ENCODE data around the gene ADCY5. TPM values are rescaled to one million over a fixed set of nuclear protein-coding genes. Genes with fewer than 3 reads are reported as not detected.

ADCY5 gene
- total RNA-seq, 1 experiment from 2014 or later = 0.49 TPM

DNA sequence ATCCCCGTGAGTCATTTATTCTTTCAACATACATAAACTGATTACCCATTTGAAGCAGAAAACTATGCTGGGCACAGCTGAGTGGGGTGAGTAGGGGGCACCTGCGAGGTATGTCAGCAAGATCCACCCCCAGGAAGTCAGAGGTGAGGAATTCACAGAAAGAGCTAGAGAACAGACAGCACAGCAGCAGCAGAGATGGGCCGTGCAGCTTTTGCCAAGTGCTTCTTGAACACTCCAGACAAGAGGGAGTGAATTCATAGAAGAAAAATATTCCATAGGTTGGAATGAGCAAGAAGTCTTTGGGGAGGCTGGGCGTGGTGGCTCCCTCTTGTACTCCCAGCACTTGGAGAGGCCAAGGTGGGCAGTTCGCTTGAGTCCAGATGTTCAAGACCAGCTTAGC is 9.4 kb upstream of the ADCY5 start:
- no peaks in the 10 kb centered on the region for H3K4me1 ChIP-seq (ENCODE audit: control insufficient read depth in 1 of 2, insufficient read depth in 2 of 2, low read length in 2 of 2)
- no peaks in the 10 kb centered on the region for H3K79me2 ChIP-seq (ENCODE audit: insufficient read depth, low read length)
- H3K9me2 ChIP-seq (ENCODE audit: insufficient read depth) = no peaks in the 10 kb centered on the region
- H3K4me2 ChIP-seq (ENCODE audit: low read length) = no peak overlapping the region
- no peaks in the 10 kb centered on the region for H3K9me3 ChIP-seq (ENCODE audit: control insufficient read depth in 1 of 2, insufficient read depth in 1 of 2, low read depth in 1 of 2, low read length in 2 of 2)
- ChIA-PET RAD21 (ENCODE audit: low non-redundant PET in 1 of 2, low total read pairs in 2 of 2, uncharacterized antibody in 2 of 2, unreplicated experiment in 2 of 2) (no interaction called here), POLR2A (no interaction called here), CTCF (no interaction called here)
- BruUV-seq (replicated peaks) = no TSS peak
- H2AFZ ChIP-seq (ENCODE audit: low read depth, low read length, poor library complexity, severe bottlenecking) = no peak overlapping the region
- DNase-seq (ENCODE audit: low read depth, low spot score) = no peak
- H3K27me3 ChIP-seq (ENCODE audit: insufficient read depth, low read length) = no peaks in the 10 kb centered on the region
- no peaks in the 10 kb centered on the region for H3K36me3 ChIP-seq (ENCODE audit: control insufficient read depth in 1 of 2, insufficient read depth in 2 of 2, low read length in 2 of 2)
- H3K9ac ChIP-seq (ENCODE audit: low read length) = no peak overlapping the region
- no peak overlapping the region for H3K27ac ChIP-seq (ENCODE audit: low read depth, low read length)
- TF ChIP-seq RAD21 (IDR thresholded peaks at IDR 0.05; ENCODE audit: low read depth) = no peak
- TF ChIP-seq JUND (IDR thresholded peaks at IDR 0.05) = no peak
- TF ChIP-seq EZH2phosphoT487 (IDR thresholded peaks at IDR 0.05; ENCODE audit: borderline replicate concordance) = no peak
- TF ChIP-seq EZH2 (IDR thresholded peaks at IDR 0.05) = no peak
- TF ChIP-seq REST (IDR thresholded peaks at IDR 0.05; ENCODE audit: low read depth) = no peak
- no peak for TF ChIP-seq CBX3 (IDR thresholded peaks at IDR 0.05; ENCODE audit: low read depth)
- no peak for TF ChIP-seq EGR1 (IDR thresholded peaks at IDR 0.05; ENCODE audit: low read depth)
- TF ChIP-seq SP1 (IDR thresholded peaks at IDR 0.05; ENCODE audit: low read depth) = no peak
- no peak for TF ChIP-seq CEBPB (IDR thresholded peaks at IDR 0.05; ENCODE audit: low read depth)
- TF ChIP-seq CTCF (IDR thresholded peaks at IDR 0.05 in 2 of 3, conservative IDR thresholded peaks at IDR 0.05 in 1 of 3; ENCODE audit: borderline replicate concordance in 1 of 3, insufficient read depth in 1 of 3, low read depth in 2 of 3, low read length in 2 of 3) = no peak
- TF ChIP-seq, protein P1, sequence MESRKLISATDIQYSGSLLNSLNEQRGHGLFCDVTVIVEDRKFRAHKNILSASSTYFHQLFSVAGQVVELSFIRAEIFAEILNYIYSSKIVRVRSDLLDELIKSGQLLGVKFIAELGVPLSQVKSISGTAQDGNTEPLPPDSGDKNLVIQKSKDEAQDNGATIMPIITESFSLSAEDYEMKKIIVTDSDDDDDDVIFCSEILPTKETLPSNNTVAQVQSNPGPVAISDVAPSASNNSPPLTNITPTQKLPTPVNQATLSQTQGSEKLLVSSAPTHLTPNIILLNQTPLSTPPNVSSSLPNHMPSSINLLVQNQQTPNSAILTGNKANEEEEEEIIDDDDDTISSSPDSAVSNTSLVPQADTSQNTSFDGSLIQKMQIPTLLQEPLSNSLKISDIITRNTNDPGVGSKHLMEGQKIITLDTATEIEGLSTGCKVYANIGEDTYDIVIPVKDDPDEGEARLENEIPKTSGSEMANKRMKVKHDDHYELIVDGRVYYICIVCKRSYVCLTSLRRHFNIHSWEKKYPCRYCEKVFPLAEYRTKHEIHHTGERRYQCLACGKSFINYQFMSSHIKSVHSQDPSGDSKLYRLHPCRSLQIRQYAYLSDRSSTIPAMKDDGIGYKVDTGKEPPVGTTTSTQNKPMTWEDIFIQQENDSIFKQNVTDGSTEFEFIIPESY (IDR thresholded peaks at IDR 0.05; ENCODE audit: extremely low read depth, insufficient replicate concordance, low read length) = no peak
- TF ChIP-seq SRF (IDR thresholded peaks at IDR 0.05; ENCODE audit: low read depth) = no peak
- no peak for TF ChIP-seq ELF1 (IDR thresholded peaks at IDR 0.05; ENCODE audit: borderline replicate concordance, low read depth)
- no peaks in the 10 kb centered on the region for H4K20me1 ChIP-seq (ENCODE audit: insufficient read depth)
- ATAC-seq = no peak
- intact Hi-C loops (cut with micrococcal nuclease) = no loop called here
- no peak overlapping the region for H3K4me3 ChIP-seq (replicated peaks in 1 of 2; ENCODE audit: low read depth in 1 of 2, low read length in 2 of 2)
